GM21717 (cell line): ENCODE measurements around the gene TAOK2.
"Not testable (repeated sequence)": the region's sequence is repeated elsewhere in the genome, so short reads cannot be mapped to it uniquely, and the experiment has no call there.

Source experiments
- ATAC-seq: cut with Tn5 transposase; IDR thresholded peaks from one replicate; pipeline ENCODE4 v1.9.1; 2021; ENCODE audit warnings: mild to moderate bottlenecking, moderate library complexity; ENCODE audit not compliant: unreplicated experiment

TAOK2 gene

DNA sequence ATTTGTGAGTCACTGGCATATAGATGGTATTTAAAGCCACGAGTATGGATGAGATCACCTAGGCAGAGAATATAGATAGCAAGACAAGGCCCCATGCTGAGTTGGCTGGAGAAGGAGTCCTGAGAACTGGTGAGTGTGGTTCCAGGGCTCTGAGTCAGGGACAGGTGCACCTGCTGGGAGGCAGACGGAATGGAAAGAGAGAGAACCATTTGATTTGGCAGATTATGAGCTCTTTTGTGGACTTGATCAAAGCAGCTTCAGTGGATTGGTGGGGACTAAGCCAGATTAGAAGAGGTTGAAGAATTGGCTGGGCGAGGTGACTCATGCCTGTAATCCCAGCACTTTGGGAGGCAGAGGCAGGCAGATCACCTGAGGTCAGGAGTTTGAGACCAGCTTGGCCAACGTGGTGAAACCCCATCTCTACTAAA lies 45.1 kb downstream of the TAOK2 start:
- ATAC-seq: no peak

DNA sequence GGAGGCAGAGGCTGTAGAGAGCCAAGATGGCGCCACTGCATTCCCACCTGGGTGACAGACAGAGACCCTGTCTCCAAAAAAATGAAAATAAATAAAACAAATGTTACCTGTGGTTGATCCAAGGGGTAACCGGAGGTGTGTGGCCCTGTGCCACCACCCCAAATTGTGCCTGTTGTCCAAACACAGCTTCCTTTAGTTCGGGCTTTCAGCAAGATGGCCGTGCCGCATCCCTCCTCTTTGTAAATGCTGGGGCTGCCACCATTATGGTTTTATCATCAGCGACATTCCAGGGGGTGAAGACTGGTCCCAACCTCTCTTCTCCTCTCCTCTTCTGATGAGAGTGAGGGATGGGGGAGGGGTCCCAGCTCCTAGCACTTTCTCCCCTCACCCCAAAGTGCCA lies 49.2 kb downstream of the TAOK2 start, which contains the start of gene C16orf92:
Gene C16orf92 (plus strand): TSS at position 312 of the 400 bp plus-strand sequence. CDS start 143 bp downstream, outside the sequence.
- ATAC-seq: no peak

DNA sequence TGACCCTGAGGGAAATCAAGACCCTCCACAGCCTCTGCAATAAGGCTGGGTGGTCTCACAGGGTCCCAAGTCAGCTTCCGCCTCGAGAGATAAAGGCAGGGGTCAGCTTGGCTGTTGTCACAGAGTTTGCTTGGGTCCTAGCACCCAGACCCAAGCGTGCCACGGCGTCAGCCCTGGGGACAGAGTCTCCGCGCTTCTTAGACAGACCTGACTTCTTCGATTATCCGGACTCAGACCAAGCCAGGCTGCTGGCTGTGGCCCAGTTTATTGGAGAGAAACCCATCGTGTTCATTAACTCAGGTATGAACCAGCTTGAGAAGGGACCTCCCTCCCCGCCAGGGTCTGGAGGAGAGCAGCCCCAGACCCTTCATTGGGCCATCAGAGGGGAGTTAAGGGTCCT lies 49.9 kb downstream of the TAOK2 start:
- ATAC-seq: no peak

DNA sequence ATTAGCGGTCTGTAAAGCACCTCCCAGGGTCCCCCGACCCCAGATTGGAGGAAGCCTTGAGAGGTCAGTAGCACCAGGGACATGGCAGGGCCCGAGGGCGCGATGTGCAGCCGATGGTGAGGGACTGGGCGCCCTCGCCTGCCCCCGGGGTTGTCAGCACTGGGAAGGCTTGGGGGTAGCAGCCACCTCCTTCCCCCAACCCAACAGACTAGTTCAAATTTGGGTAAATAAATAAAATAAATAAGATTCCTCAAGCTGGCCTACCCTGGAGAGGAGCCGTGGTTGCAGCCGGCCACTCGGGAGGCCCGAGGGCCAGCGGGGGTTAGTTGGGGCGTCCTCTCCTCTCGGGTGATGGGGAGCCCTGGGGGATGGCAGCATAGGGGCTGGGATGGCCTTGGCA lies 50.8 kb downstream of the TAOK2 start:
- no peak for ATAC-seq

DNA sequence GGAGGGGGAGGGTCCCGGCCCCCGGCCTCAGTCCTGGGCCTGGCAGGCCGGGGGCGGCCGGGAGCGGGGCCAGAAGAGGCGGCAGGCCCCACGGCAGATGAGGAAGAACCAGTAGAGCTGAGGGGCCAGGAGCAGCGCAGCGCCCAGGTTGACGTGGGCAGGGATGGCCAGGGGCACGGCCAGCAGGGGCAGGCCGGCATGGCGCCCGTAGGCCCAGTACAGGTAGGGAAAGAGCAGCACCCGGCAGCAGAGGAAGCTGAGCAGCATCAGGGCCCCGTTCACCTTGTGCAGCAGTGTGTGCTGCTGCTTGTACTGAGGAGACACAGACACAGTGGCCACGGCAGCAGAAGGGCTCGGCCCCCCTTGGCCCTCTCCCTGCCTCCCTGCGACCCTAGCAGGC lies 51.5 kb downstream of the TAOK2 start:
- ATAC-seq: no peak

DNA sequence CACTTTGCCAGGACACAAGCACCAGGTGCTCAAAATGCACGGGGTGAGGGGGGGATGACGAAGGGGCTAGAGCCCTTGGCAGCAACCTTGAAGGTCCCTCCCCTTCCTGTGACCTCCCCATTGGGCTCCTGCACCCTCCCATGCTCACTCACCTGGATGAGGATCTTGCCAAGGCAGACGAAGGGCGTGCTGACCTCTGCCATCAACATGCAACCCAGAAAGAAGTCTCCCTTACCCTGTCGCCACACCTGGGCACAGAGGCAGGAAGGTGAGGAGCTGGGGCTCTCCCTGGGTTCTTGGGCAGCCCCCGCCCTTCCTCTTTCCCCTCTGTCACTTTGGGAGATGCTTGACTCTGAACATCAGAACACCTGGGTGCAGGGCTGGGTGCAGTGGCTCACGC lies 51.9 kb downstream of the TAOK2 start:
- no peak for ATAC-seq

DNA sequence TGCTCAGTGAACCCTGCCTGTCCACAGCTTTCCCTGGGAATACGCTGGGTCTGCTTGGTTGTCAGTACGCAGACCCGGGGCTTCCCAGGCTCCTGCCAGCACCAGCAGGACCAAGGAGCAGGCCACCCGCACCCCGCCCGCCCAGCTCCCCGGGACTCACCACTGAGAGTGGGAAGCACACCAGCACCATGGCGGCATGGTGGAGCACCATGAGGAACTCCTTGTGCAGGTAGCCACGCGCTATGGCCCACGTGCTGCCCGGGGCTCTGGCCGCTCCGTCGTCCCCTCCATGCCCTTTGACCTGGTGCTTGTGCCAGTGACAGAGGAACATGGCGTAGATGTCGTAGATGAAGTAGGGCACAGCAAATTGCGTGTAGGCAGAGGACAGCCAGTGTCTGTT lies 52.8 kb downstream of the TAOK2 start:
- ATAC-seq: no peak

DNA sequence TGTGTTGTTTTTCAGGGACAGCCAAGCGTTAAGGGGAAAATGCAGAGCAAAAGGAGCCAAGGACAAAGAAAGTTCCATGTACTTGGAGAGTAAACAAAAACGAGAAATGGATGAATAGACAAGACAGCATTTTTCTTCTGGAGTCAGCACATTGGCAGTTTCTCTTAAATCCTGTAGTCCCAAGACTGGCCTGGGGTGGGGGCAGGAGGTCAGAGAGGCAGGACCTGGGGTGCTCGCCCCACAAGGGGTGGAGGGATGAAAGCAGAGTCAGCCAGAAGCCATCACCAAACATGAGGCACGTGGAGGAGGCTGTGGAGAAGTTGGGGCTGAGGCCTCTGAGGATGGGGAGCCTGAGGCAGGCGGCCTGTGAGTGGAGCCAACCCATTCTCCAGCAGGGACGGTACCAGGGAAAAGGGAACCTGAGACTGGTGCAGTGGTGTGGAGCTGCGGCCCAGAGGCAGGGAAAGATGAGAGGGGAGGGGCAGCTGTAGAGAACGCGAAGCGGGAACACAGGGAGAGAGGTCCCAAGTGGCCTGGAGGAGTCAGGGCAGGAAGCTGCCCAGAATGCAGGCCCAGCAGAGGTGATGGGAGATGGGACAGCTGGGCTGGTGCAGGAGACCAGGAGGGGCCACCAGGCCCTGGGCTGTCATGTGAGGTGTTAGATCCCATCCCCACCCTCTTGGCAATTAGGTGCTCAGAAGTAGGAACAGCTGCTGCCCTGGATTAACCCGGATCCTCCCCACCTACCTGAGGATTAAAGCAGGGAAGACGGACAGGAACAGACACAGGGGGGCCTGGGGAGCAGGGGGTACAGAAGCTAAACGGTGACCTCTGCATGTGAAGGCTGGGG lies 54.1 kb downstream of the TAOK2 start:
- no peak for ATAC-seq

DNA sequence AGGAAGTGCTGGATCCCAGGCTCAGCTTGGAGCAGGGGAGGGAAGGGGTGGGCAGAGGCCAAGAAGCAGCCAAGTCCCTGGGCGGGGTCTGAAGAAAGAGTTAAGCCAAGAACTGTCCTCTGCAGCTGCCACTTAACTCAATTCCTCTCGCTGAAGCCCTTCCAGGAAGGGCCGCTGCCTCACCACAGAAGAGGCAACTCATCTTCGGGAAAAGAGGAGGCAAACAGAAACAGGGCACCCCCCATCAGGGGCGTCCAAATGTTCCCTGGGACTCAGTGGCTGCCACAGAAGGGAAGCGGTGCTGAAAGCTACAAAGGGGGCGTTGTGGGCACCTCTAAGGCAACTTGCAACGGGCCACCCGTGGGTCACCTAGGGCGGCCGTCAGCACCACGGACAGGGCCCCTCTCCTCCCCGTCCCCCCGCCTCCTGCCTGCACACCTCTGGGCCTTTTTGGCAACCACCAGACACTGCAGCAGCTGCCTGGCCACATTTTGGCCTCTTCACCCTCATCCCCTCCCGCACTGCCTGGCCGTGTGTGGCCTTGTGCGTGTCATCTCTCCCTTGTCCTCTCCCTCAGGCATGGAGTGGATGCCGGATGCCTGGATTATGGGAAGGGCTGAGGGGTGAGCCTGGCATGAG lies 54.9 kb downstream of the TAOK2 start:
- no peak for ATAC-seq

DNA sequence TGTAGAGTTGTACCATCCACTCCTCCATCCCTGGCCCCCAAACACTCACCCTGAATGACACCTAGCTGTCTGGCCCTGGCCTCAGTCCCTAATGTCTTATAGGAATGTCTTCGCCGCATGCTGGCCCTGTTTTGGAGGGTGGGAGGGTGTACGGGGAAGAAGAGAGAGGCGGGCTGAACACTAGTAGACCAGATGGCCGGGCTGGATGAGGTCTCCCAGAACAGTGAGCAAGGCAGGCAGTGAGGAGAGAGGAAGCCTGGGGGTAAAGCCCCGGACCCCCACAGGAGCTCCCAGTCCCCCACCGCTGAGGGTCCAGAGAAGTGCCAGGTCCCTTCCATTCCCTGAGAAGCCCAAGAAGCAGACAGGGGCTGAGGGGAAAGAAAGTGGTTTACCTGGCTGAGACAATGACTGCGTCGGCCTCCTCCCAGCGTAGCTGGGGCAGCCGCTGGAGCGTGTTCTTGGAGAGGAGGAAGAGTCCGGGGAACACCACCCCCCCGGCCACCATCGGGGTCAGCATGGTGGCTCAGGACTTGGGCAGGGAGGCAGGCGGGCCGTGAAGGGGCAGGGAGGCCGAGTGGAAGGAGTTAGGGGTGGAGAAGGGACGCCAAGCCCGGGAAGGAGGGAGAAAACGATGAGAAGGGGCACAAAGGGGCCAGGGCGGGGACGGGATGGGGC lies 56.5 kb downstream of the TAOK2 start:
- ATAC-seq: no peak

DNA sequence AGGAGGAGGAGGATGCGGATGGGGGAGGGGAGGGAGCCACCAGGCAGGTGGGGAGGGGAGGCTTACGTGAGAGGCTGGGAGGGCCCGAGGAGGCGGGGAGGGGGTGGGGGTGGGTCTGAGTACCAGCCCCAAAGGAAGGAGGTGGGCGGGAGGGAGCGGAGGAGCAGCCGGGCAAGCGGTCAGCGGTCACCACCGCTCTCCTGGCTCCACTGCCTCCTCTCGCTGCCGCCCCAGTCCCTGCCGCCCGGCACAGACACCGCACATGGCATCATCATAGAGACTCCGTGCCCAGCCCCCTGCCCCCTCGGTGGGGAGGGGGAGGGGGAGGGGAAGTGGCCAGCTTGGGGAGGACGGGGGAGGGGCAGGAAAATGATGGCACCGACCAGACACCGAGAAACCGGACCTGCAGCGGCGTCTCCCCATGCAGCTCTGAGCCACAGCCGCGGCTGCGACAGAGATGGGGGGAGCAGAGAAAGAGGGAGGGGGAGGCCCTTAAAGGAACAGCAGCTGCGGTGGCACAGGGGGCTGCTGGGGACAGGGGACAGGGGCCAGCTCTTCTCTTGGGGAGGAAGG lies 57.3 kb downstream of the TAOK2 start, which contains the start of gene TLCD3B:
Gene TLCD3B (minus strand): TSS at position 431 of the 573 bp plus-strand sequence. CDS start 744 bp downstream, outside the sequence.
- no peak for ATAC-seq

DNA sequence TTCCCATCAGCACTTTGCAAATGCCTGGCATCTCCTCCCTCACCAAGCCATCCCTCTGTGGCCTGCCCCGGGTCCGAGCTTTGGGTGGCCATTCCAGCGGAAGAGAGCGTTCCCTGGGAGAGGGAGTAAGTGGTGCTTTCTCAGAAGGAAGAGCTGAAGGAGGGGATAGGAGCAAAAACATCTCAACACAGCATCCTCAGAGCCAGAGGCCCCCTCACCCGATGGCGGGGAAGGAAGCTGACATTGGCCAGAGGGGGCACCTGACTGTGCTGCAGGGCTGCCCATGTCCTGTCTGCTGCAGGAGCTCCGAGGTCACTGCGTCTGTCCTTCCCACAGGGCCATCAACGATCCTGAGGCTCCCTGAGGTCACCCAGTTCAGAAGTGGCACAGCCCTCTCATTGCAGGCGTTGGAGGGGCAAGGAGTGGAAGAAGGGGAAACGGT lies 57.8 kb downstream of the TAOK2 start:
- no peak for ATAC-seq

DNA sequence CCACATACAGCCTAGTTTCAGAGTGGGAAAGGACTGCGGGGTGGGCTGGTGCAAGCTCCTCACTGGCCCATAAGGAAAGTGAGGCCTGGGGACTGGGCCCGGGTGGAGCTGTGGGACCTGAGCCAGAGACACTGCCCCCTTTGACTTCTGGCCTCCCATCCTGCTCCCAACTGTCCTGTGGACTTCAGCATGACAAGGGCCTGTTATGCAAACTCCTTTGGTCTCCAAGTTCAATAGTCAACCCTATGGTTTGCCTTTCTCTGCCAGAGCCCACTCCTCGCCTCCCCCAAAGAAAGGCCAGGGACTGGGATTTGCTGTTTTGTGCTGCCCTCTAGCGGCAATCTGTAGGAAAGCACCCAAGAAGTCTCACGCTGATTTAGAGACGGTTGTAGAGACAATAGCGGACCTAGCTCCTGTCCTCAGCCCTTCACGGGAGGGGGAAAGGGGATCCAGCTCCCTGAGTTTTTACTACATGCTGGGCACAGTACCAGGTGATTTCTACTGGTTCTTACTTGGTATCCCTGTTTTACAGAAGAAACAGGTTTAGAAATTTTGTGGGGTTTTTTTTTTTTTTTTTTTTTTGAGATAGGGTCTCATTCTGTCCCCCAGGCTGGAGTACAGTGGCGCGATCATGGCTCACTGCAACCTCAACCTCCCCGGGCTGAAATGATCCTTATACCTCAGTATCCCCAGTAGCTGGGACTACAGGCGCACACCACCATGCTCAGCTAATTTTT lies 58.6 kb downstream of the TAOK2 start:
- no peak for ATAC-seq

DNA sequence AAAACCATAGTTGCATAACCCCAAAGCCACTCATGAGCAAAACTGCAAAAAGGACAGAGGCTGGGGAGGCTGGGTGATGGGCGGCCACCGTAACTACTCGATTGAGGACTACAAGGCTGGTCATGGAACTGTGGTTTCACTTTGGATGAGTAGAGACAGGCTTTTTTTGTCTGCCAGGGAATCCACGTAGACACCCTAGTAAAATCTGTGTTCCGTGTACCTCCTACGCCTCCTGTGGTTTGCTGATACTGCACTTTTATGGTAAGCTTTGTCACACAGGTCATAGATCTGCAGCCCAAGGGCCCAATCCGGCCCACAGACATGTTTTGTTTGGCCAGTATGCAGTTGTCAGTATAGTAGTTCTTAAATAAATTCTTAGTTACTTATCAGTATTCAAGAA lies 59.6 kb downstream of the TAOK2 start:
- ATAC-seq: no peak

DNA sequence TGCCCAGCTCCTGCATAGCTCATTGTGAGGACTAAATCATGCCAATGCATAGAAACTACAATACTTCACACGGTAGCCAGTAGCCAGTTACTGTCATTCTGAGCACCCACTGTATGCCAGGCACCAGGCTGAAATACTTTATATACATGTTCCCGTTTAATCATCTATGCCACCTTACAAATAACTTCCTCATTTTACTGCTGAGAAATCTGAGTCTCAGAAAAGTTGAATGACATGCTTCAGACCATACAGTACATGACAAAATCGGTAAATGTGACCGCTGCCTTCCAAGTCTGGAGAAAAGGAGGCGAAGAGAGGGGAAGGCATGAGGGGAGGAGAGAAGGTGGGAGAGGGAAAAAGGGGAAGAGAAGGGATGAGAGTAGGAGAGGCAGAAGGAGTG lies 66.6 kb downstream of the TAOK2 start:
- ATAC-seq: no peak

DNA sequence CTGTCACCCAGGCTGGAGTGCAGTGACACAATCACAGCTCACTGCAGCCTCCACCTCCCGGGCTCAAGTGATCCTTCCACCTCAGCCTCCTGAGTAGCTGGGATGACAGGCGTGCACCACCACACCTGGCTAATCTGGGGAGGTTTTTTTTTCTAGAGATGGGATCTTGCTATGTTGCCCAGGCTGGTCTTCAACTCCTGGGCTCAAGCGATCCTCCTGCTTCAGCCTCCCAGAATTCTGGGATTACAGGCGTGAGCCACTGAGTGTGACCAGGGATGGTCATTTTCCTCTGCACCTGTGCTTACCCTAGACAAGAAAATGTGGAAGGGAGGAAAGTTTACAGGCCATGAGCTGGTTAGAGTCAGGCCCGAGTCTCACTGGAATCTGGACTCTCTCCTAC lies 67.0 kb downstream of the TAOK2 start:
- ATAC-seq: not testable (repeated sequence)

DNA sequence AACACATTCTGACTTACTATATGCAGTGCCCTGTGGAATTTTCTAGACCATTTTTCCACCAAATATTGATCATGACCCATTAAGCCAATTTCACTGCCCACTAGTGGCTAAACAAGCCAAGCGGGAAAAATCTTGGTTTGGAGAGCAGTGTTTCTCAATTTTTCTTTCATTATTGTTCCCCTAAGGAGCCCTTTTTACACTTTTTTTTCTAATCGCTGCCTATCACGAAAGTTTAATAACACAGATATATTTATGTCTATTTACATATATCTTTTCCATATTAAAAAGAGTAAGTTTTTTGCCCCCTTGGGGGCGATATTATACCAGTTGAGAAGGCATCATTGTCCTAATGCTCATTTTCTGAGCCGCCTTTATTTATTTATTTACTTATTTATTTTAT lies 68.2 kb downstream of the TAOK2 start:
- no peak for ATAC-seq
